Kasumi-1 (cell line): ENCODE measurements around the gene SNX3.
A peak's percentile ranks its signal among the peaks of the same experiment; 100 is the strongest.

Source experiments
- DNase-seq, 2 experiments: peaks; one replicate each; lab custom pipeline; 2025; lab: John Stamatoyannopoulos, UW

The SNX3 gene

GRCh38 chr6:108203189-108204112, 57.4 kb downstream of the SNX3 start:
- no peak for DNase-seq

- no peak for DNase-seq
Observed at GRCh38 chr6:108200631-108201030, 60.2 kb downstream of the SNX3 start.

GRCh38 chr6:108200186-108200585, 60.7 kb downstream of the SNX3 start:
- no peak for DNase-seq

- DNase-seq: no peak
Observed at GRCh38 chr6:108198761-108199498, 61.9 kb downstream of the SNX3 start.

- no peak for DNase-seq
Observed at GRCh38 chr6:108195209-108195608, 65.6 kb downstream of the SNX3 start.

- DNase-seq: no peak
Observed at GRCh38 chr6:108194503-108194902, 66.3 kb downstream of the SNX3 start.

GRCh38 chr6:108193835-108194234, 67.0 kb downstream of the SNX3 start:
- DNase-seq: no peak

GRCh38 chr6:108193131-108193530, 67.7 kb downstream of the SNX3 start:
- no peak for DNase-seq

GRCh38 chr6:108187519-108187918, 73.3 kb downstream of the SNX3 start:
- no peak for DNase-seq

GRCh38 chr6:108186226-108186625, 74.6 kb downstream of the SNX3 start:
- DNase-seq: no peak

- DNase-seq: no peak
Observed at GRCh38 chr6:108180776-108181175, 80.1 kb downstream of the SNX3 start.

- no peak for DNase-seq
Observed at GRCh38 chr6:108180266-108180665, 80.6 kb downstream of the SNX3 start.

GRCh38 chr6:108179741-108180140, 81.1 kb downstream of the SNX3 start:
- DNase-seq: no peak

- DNase-seq: no peak
Observed at GRCh38 chr6:108176281-108177089, 84.4 kb downstream of the SNX3 start.

- no peak for DNase-seq
Observed at GRCh38 chr6:108175592-108176279, 85.1 kb downstream of the SNX3 start.

- no peak for DNase-seq
Observed at GRCh38 chr6:108175176-108175591, 85.7 kb downstream of the SNX3 start.

GRCh38 chr6:108174371-108175175, 86.3 kb downstream of the SNX3 start:
- peak; percentile 78 to 80 for DNase-seq

GRCh38 chr6:108171918-108172516, 88.8 kb downstream of the SNX3 start:
- DNase-seq: no peak

- no peak for DNase-seq
Observed at GRCh38 chr6:108171291-108171917, 89.4 kb downstream of the SNX3 start.
